ENCODE results near the gene OSER1.

The OSER1 gene

GRCh38 chr20:44210406-44211176 lies at the start of gene OSER1:
Gene OSER1, minus strand, starts transcription at chr20:44210771. Its CDS starts 3,814 bp downstream, at chr20:44206957.
- peaks cover 45% of the 10 kb centered on the region for H3K79me2 ChIP-seq (ENCODE audit: control insufficient read depth, insufficient read depth, low read length, unreplicated experiment)

GRCh38 chr20:44258226-44258890 lies 47.8 kb upstream of the OSER1 start:
- Histone ChIP-seq H3K4me1 (ENCODE audit: control insufficient read depth, insufficient read depth, low read length, unreplicated experiment) (no peaks in the 10 kb centered on the region), H3K79me2 (ENCODE audit: control insufficient read depth, insufficient read depth, low read length, unreplicated experiment) (no peaks in the 10 kb centered on the region), H3K27ac (ENCODE audit: low read depth, low read length) (no peak overlapping the region), H3K4me3 (ENCODE audit: low read depth, low read length) (no peak overlapping the region), H2AFZ (ENCODE audit: low read length, unreplicated experiment) (no peak overlapping the region), H3K27me3 (ENCODE audit: insufficient read depth, low read length) (peaks cover 14% of the 10 kb centered on the region; the same call in 1 of the 2 replicates), H3K36me3 (ENCODE audit: insufficient read depth, low read length) (no peaks in the 10 kb centered on the region)

More at GRCh38 chr20:44210406-44211176, at the start of gene OSER1:
- Histone ChIP-seq H3K27me3 (ENCODE audit: insufficient read depth, low read length) (no peaks in the 10 kb centered on the region), H3K4me3 (ENCODE audit: low read depth, low read length) (peak within 1 kb of the TSS; percentile 84), H3K36me3 (ENCODE audit: insufficient read depth, low read length) (0 out of 2 replicates have a peak, but pooled peaks cover 7% of the 10 kb centered on the region), H3K4me1 (ENCODE audit: control insufficient read depth, insufficient read depth, low read length, unreplicated experiment) (peaks cover 31% of the 10 kb centered on the region), H3K27ac (ENCODE audit: low read depth, low read length) (peak within 1 kb of the TSS; percentile 92), H2AFZ (ENCODE audit: low read length, unreplicated experiment) (no peak within 1 kb of the TSS)

- 0 out of 2 replicates have a peak, but pooled peaks cover 12% of the 10 kb centered on the region for H3K27me3 ChIP-seq (ENCODE audit: insufficient read depth, low read length)
- no peak overlapping the region for H3K4me3 ChIP-seq (ENCODE audit: low read depth, low read length)
- H2AFZ ChIP-seq (ENCODE audit: low read length, unreplicated experiment) = no peak overlapping the region
- H3K4me1 ChIP-seq (ENCODE audit: control insufficient read depth, insufficient read depth, low read length, unreplicated experiment) = no peaks in the 10 kb centered on the region
- no peak overlapping the region for H3K27ac ChIP-seq (ENCODE audit: low read depth, low read length)
- no peaks in the 10 kb centered on the region for H3K36me3 ChIP-seq (ENCODE audit: insufficient read depth, low read length)
- H3K79me2 ChIP-seq (ENCODE audit: control insufficient read depth, insufficient read depth, low read length, unreplicated experiment) = no peaks in the 10 kb centered on the region
Measured at GRCh38 chr20:44256961-44257360, 46.4 kb upstream of the OSER1 start.

- no peaks in the 10 kb centered on the region for H3K79me2 ChIP-seq (ENCODE audit: control insufficient read depth, insufficient read depth, low read length, unreplicated experiment)
- H3K27me3 ChIP-seq (ENCODE audit: insufficient read depth, low read length) = 0 out of 2 replicates have a peak, but pooled peaks cover 5% of the 10 kb centered on the region
- H3K4me1 ChIP-seq (ENCODE audit: control insufficient read depth, insufficient read depth, low read length, unreplicated experiment) = no peaks in the 10 kb centered on the region
- no peaks in the 10 kb centered on the region for H3K36me3 ChIP-seq (ENCODE audit: insufficient read depth, low read length)
- H3K27ac ChIP-seq (ENCODE audit: low read depth, low read length) = no peak overlapping the region
- H3K4me3 ChIP-seq (ENCODE audit: low read depth, low read length) = no peak overlapping the region
- no peak overlapping the region for H2AFZ ChIP-seq (ENCODE audit: low read length, unreplicated experiment)
Measured at GRCh38 chr20:44255942-44256341, 45.4 kb upstream of the OSER1 start.

- no peak overlapping the region for H3K27ac ChIP-seq (ENCODE audit: low read depth, low read length)
- H2AFZ ChIP-seq (ENCODE audit: low read length, unreplicated experiment) = no peak overlapping the region
- no peaks in the 10 kb centered on the region; the same call in 1 of the 2 replicates for H3K27me3 ChIP-seq (ENCODE audit: insufficient read depth, low read length)
- H3K36me3 ChIP-seq (ENCODE audit: insufficient read depth, low read length) = no peaks in the 10 kb centered on the region
- H3K79me2 ChIP-seq (ENCODE audit: control insufficient read depth, insufficient read depth, low read length, unreplicated experiment) = no peaks in the 10 kb centered on the region
- no peak overlapping the region for H3K4me3 ChIP-seq (ENCODE audit: low read depth, low read length)
- no peaks in the 10 kb centered on the region for H3K4me1 ChIP-seq (ENCODE audit: control insufficient read depth, insufficient read depth, low read length, unreplicated experiment)
Measured at GRCh38 chr20:44254073-44254472, 43.5 kb upstream of the OSER1 start.

GRCh38 chr20:44253528-44253927 lies 43.0 kb upstream of the OSER1 start:
- no peak overlapping the region for H2AFZ ChIP-seq (ENCODE audit: low read length, unreplicated experiment)
- no peaks in the 10 kb centered on the region for H3K4me1 ChIP-seq (ENCODE audit: control insufficient read depth, insufficient read depth, low read length, unreplicated experiment)
- H3K27ac ChIP-seq (ENCODE audit: low read depth, low read length) = no peak overlapping the region
- H3K36me3 ChIP-seq (ENCODE audit: insufficient read depth, low read length) = no peaks in the 10 kb centered on the region
- H3K79me2 ChIP-seq (ENCODE audit: control insufficient read depth, insufficient read depth, low read length, unreplicated experiment) = no peaks in the 10 kb centered on the region
- H3K4me3 ChIP-seq (ENCODE audit: low read depth, low read length) = no peak overlapping the region
- H3K27me3 ChIP-seq (ENCODE audit: insufficient read depth, low read length) = peaks cover 3% of the 10 kb centered on the region

- Histone ChIP-seq H3K79me2 (ENCODE audit: control insufficient read depth, insufficient read depth, low read length, unreplicated experiment) (no peaks in the 10 kb centered on the region), H3K27me3 (ENCODE audit: insufficient read depth, low read length) (peaks cover 25% of the 10 kb centered on the region), H3K4me3 (ENCODE audit: low read depth, low read length) (no peak overlapping the region), H2AFZ (ENCODE audit: low read length, unreplicated experiment) (no peak overlapping the region), H3K36me3 (ENCODE audit: insufficient read depth, low read length) (no peaks in the 10 kb centered on the region), H3K27ac (ENCODE audit: low read depth, low read length) (no peak overlapping the region), H3K4me1 (ENCODE audit: control insufficient read depth, insufficient read depth, low read length, unreplicated experiment) (no peaks in the 10 kb centered on the region)
Measured at GRCh38 chr20:44251284-44251683, 40.7 kb upstream of the OSER1 start.

GRCh38 chr20:44248410-44248759 lies 37.8 kb upstream of the OSER1 start:
- no peak overlapping the region for H2AFZ ChIP-seq (ENCODE audit: low read length, unreplicated experiment)
- peaks cover 52% of the 10 kb centered on the region for H3K27me3 ChIP-seq (ENCODE audit: insufficient read depth, low read length)
- H3K27ac ChIP-seq (ENCODE audit: low read depth, low read length) = no peak overlapping the region
- H3K4me3 ChIP-seq (ENCODE audit: low read depth, low read length) = no peak overlapping the region
- no peaks in the 10 kb centered on the region for H3K79me2 ChIP-seq (ENCODE audit: control insufficient read depth, insufficient read depth, low read length, unreplicated experiment)
- H3K4me1 ChIP-seq (ENCODE audit: control insufficient read depth, insufficient read depth, low read length, unreplicated experiment) = no peaks in the 10 kb centered on the region
- H3K36me3 ChIP-seq (ENCODE audit: insufficient read depth, low read length) = no peaks in the 10 kb centered on the region

GRCh38 chr20:44247586-44248409 lies 37.2 kb upstream of the OSER1 start:
- no peaks in the 10 kb centered on the region for H3K36me3 ChIP-seq (ENCODE audit: insufficient read depth, low read length)
- H3K4me1 ChIP-seq (ENCODE audit: control insufficient read depth, insufficient read depth, low read length, unreplicated experiment) = no peaks in the 10 kb centered on the region
- peaks cover 54% of the 10 kb centered on the region for H3K27me3 ChIP-seq (ENCODE audit: insufficient read depth, low read length)
- H3K79me2 ChIP-seq (ENCODE audit: control insufficient read depth, insufficient read depth, low read length, unreplicated experiment) = no peaks in the 10 kb centered on the region
- no peak overlapping the region for H3K27ac ChIP-seq (ENCODE audit: low read depth, low read length)
- no peak overlapping the region for H2AFZ ChIP-seq (ENCODE audit: low read length, unreplicated experiment)
- peak overlapping the region; percentile 29 for H3K4me3 ChIP-seq (ENCODE audit: low read depth, low read length)

GRCh38 chr20:44247131-44247571 lies 36.6 kb upstream of the OSER1 start, which contains the start of gene GDAP1L1:
Gene GDAP1L1, plus strand, starts transcription at chr20:44247308. Its CDS starts 27 bp downstream, at chr20:44247335.
- Histone ChIP-seq H3K36me3 (ENCODE audit: insufficient read depth, low read length) (no peaks in the 10 kb centered on the region), H2AFZ (ENCODE audit: low read length, unreplicated experiment) (no peak within 1 kb of the TSS), H3K27ac (ENCODE audit: low read depth, low read length) (no peak within 1 kb of the TSS), H3K27me3 (ENCODE audit: insufficient read depth, low read length) (peaks cover 61% of the 10 kb centered on the region), H3K4me3 (ENCODE audit: low read depth, low read length) (peak within 1 kb of the TSS; percentile 29), H3K4me1 (ENCODE audit: control insufficient read depth, insufficient read depth, low read length, unreplicated experiment) (no peaks in the 10 kb centered on the region), H3K79me2 (ENCODE audit: control insufficient read depth, insufficient read depth, low read length, unreplicated experiment) (no peaks in the 10 kb centered on the region)

Data from ACC112 (cell line).